GM18508 (cell line): ENCODE data around the gene G6PC3.
"Not testable (repeated sequence)": the region's sequence is repeated elsewhere in the genome, so short reads cannot be mapped to it uniquely, and the experiment has no call there.

Experiments
- ATAC-seq: cut with Tn5 transposase; IDR thresholded peaks from one replicate; pipeline ENCODE4 v1.9.1; 2021; ENCODE audit warnings: moderate number of reproducible peaks; ENCODE audit not compliant: insufficient read depth, unreplicated experiment

G6PC3 gene

DNA sequence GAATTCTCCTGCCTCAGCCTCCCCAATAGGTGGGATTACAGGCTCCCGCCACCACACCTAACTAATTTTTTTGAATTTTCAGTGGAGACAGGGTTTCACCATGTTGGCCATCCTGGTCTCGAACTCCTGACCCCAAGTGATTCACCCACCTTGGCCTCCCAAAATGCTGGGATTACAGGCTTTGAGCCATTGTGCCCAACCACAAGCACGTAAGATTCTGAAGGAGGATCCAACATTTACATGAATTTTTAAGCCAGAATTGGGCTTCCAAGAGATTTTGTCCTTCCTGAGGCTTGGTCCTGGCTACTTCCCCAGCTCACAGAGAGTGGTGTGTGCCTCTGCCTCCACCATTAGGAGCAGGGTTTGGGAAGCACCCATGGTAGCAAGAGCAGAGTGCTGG lies 11.1 kb downstream of the G6PC3 start:
- no peak for ATAC-seq

DNA sequence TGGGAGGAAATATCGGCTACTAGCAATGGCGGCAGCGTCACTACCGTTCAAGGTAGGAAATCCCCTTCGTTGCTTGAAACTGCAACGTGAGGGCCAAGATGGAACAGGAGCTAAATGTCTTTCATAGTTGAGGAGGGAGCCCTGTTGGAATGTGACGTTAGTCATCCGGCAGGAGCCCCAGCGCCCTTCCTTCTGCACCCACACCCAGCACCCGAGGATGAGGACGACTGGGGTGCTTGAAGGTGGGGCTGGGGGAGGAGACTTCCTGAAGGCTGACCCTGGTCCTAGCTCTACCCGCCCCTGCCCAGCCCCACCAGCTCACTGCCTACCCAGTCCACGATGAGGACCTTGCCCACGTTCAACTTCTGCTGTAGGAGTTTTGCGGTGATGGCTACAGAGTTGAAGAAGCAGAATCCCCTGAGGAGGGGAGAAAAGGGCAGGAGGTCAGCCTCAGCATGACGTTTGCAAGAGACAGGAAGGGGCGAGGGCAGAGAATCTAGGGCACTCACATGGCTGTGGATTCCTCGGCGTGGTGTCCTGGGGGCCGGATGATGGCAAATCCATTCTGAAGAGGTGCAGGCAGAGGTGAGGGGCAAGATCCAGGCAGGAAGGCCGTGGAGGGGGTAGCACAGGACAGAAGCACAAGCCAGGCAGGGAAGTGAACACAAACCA lies 11.9 kb downstream of the G6PC3 start:
- no peak for ATAC-seq

DNA sequence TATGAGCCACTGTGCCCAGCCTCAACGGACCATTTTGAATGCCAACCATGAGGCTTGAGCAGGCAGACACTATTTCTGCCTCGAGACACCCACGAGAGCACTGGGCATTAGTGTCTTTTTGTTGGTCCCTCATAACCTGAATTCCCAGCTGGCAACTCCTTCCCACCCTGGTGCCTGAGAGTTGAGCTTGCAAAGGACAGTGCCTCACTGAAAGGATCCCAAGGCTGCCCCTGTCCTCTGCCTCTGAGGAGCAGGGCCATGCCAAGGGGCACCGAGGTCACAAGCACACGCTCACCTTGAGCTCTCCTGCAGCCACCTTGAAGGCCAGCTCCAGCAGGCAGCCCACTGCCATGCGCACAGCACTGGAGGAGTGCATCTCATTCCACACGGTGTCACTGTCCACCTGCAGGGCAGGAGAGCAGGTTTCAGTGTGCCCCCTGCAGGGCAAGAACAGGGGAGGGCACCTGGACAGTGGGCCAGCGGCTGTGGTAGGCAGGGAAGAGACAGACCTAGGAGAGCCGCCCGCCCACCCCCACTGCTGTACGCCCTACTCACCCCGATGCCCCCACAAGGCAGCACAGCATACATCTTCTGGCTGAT lies 12.8 kb downstream of the G6PC3 start:
- ATAC-seq: no peak

DNA sequence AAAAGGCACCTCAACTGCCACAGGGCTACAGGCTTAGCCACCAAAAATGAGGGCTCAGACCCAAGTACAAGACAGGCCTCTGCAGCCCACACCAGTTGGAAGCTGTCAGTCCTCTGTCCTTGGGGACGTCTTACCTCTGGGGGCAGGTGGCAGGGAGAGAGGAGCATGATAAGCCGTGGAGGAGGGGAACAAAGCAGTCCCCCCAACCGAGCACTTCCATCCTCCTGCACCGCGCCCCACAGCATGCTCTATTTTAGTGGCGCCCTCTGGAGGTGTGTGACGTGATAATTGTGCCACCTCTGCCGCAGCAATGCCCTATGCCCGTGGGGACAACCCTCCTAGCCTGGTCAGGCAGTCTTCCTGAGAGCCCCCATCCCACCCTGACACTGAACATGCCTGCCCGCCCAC lies 13.6 kb downstream of the G6PC3 start:
- no peak for ATAC-seq

DNA sequence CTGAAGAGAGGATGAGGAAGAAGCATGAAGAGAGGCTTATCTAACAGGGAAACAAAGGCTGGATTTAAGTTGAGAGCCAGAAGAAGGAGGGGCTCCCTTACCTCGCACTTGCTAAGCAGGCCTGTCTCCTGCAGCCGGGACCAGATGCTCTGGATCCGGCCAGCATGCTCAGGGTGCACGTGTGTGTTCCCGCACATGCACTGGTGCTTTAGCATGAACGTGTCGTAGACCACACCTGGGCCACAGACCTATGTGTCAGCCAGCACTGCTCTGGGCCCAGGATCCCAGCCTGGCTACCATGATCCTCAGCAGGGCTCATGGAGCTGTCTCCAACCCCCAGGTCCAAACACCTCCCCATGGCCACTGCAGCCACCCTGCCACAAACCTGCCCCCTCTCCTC lies 14.4 kb downstream of the G6PC3 start:
- no peak for ATAC-seq

DNA sequence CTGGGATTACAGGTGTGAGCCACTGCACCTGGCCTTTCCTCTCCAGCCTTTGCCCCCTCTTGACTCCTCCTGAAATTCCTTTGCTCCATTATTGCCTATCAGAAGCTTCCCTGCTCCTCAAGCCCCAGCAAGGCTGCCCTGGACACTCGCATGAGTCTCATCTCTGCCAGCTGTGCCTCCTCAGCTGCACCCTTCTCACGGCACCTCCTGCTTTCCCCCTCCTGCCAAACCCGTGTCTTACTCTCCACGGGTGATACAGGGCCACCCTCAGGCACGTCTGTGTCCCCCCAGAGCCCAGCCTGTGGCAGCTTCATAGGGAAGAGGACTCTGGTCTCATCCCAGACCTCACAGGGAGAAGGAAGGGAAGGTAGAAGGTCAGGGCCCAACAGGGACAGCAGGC lies 15.4 kb downstream of the G6PC3 start:
- ATAC-seq: no peak

DNA sequence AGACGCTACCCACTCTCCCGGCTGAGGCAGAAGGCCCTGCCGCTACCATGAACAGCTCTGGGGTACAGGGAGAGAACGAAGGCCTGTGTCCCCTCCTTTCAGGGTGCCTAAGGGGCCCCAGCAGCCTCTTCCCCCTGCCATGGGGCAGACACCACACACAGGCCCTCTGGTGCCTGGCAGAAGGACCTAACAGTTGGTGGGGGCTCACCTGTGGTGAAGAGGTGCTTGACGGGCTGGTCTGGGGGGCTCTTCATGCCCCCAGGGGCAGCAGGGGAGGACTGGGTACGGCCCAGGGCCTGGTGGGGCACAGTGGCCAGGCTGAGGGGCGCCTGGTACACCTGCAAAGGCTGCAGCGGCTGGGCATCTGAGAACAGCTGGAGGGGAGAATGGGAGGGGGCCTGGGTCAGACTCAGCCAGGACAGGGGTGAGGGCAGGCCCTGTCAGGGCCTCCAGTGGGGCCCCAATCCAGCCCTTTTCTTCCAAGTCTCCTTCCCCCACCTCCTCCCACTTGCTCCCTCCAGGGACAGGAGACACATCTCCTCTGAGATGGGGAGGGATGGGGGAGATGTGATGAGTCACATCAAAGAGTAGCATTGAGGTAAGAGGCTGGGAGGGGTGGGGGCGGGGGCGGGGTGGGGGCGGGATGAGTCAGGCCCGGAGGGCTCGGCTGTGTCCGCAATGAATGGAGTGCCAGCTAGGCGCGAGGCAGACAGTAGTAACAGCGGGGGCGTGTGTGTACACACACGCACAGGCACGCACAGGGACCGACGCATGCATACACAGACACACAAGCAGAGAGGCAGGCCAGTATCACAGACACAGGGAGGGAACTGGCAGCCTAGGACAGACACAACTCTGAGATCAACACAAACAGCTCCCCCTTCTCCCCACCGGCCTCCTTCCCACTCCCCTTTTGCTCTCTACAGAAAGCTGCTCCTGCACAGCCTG lies 16.1 kb downstream of the G6PC3 start:
- no peak for ATAC-seq

DNA sequence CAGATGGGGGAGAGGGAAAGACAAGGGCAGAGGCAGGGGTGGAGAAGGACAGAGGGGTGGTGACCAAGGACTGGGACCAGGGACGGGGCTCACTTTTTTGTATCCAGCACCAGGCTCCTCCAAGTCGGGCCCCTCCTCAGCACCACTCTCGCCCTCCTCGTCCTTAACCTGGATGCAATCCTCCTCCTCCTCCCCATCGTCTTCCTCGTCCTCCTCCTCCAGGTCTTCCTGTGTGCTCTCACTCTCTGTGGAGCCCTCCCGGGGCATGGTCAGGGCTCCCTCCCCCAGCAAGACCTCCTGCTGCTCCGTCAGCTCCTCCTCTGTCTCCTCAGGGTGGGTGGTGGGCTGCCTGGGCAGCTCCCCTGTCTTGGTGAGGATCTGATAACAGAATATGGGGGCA lies 16.8 kb downstream of the G6PC3 start:
- ATAC-seq: no peak

DNA sequence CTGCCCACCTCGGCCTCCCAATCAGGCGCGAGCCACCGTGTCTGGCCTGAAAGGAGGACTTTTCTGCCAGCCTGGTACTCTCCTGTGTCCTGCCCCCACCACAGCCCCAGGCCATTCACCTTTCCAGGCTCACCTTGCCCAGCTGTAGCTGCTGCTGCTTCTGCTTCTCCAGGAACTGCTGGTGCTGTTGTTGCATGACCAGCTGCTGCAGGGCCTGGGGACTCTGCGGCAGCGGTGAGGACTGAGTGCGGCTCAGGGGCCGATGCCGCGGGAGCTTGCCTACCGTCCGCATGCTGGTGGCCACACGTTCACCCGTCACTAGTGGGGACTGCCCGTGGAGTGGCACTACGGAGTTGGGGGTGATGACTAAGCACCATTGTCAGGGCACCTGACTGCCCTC lies 17.7 kb downstream of the G6PC3 start:
- ATAC-seq: no peak

DNA sequence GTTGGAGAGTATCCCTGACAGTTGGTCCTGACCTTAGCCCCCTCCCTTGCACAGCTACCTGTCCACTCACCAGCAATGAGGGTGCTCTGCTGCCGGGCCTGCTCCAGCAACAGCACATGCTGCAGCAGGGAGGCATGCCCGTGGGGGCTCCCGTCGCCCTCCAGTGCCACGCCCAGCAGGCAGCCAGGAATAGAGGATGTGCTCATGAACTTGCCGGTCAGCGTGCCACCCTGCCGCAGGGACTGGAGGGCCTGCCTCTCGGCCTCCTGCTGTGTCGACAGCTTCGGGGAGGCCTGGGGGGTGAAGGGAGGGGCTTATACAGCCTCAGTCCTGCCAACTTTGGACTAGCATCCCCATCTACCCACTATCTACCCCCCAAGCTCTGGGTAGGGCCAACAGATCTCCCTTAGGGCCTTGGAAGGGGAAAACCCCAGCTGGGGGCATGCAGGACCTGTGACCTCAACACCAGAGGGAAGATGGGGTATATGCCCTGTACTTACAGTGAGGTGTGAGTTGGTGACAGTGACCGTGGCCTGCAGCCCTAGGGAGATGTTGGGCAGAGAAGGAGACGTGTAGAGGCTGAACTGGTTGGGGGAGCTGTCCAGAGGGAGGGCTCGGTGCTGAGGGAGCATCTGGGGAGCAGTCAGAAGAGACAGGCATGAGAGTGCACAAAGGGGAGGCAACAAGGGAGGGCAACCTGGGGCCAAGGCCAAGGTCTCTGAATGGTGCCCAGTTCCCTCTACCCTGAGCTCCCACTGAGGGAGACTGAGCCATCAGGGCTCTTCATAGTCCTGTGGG lies 20.9 kb downstream of the G6PC3 start:
- no peak for ATAC-seq

DNA sequence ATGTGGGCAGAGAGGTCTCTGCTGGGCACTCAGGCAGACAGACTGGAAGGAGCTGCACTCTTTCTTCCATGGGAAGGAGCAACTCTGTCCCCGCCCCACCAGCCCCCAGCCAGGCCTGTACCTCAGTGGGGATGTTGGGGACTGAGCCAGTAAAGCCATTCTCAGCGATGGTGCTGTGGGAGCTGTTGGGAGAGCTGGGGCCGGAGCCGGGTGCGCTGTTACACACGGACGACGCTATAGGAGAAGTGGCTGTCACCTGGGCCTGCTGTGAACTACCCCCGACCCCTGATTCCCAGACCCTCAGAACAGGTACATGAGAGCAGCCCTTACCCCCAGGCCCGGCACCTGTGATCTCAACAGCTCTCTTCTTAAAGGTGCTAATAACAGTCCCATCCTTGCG lies 21.5 kb downstream of the G6PC3 start:
- ATAC-seq: no peak

DNA sequence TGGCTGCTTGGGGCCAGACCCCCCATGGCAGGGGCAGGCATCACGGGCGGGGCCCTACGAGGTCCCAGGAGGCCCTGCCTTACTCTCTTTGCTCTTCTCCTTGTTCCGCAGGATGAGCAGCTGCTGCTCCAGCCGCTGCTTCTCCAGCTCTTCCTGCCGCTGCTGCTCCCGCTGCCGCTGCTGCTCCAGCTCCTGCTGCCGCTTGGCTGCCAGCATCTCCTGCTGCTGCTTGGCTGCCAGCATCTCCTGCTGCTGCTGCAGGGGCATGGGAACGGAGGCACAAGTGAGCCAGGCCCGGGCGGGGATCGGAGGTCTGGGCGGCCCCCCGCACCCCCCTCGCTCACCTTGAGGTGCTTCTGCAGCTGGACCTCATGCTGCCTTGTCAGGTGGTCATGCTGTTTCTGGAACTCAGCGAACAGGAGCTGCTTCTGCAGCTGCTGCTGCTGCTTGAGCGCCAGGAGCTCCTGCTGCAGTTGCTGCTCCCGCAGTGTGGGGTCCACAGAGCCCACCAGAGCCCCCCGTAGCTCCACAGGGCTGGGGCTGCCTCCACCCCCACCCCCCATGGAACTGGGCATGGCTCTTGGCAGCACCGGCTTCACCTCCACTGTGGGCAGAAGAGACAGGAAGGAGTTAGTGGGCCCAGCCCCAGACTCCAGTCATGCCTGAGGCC lies 22.8 kb downstream of the G6PC3 start:
- ATAC-seq: no peak

DNA sequence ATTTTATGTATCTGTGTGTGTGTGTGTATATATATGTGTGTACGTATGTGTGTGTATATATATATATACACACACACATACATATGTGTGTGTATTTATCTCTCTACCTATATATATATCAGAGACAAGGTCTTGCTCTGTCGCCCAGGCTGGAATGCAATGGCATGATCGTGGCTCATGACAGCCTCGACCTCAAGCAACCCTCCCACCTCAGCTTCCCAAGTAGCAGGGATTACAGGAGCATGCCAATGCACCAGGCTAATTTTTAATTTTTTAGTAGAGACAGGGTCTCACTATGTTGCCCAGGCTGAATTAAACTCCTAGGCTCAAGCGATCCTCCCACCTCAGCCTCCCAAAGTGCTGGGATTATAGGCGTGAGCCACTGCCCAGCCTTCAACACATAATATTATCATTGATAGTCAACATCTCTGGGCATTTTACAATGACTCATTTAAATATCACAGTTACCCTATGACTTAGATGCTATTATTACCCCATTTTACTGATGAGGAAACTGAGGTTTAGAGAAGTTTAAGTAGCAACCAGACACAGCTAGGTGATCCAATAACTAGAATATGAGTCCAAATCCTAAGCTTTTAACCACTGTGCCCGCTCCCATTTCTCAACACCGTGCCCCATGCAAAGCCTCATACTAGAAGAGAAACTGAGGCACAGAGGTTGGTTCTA lies 24.3 kb downstream of the G6PC3 start:
- no peak for ATAC-seq

DNA sequence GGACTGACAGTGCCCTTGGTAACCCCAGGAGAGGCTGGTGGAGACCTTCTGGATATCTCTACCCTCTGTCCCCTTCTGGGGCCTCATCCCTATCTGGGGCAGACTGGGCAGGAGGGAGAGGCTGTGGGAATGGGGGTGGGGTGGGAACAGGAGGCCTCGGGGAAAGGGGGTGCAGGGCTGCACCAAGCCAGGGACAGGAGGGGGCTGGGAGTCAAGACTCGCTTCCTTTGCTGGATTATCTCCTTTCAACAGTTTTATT lies 24.8 kb downstream of the G6PC3 start:
- ATAC-seq: no peak

DNA sequence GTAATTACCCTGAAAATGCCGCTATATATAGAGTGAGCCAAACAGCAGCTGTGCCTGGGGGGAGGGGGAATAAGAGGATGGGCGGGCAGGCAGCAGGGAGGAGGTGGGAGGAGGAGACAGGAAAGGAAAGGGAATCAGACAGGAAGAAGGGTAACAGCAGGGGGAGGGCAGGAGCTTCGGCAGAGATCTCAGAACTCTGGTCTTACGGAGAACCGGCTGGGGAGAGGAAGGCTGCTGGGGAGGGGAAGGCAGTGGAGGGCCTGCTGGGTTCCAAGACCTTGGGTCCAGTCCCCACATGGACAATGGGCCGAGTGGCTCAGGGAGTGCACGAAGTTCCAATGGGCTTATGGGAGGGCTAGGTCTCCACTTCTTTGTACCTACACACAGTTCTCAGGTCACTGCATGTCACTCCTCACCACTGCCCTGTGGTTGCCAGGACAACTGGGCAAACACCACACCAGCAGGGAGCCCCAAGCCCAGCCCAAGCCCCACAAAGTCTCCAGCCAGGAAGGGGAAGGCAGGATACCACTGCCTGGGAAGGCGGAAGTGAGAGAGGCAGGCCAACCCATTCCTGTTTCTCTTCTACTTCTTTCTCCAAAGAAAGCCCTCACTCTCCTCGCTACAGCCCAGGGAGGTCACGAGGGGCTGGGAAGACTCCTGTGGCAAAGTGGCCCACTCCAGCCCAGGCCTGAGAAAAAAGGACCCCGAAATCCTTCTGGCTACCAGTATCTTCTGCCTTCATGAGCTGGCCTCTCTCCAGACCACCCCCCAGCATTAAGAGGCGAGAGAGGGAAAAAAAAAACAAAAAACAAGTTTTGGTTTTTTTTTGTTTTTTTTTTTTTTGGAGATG lies 25.3 kb downstream of the G6PC3 start:
- no peak for ATAC-seq

DNA sequence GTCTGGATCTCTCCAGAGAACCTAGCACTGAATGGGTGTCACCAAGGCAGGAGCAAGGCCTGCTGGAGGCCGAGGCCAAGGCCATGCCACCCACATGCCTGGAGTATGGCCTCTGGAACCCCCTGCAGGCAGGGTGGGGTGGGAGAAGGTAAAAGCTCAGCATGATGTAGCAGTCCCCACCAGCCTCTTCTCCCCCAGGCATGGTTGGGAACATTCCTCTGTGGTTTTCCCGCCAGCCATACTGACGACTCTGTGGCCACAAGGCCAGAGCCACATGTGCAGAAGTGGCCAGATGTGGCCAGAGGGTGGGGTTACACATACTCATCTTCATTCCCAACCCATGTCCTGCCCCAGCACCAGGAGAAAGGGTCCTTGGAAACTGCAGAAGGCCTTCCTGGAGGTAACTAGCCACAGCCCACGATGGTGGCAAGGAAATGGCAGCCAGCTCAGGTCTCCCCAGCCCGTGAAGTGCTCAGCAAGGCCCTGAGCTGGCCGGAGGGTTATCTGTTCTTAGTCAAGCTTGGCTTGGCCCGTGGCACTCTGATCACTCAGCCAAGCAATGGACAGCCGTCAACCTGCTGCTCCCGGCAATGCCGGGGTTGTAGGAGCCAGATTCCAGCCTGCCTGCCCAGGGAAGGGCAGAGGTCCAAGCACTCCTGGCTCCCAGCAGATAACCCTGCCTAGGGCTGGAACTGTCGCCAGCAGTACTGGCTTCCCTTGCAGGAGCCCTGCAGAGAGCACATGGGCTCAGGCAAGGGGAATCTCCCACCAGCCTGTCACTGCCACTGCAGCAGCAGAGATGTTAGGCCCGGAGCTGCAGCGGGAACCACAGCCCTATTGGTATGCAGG lies 26.8 kb downstream of the G6PC3 start:
- ATAC-seq: no peak

DNA sequence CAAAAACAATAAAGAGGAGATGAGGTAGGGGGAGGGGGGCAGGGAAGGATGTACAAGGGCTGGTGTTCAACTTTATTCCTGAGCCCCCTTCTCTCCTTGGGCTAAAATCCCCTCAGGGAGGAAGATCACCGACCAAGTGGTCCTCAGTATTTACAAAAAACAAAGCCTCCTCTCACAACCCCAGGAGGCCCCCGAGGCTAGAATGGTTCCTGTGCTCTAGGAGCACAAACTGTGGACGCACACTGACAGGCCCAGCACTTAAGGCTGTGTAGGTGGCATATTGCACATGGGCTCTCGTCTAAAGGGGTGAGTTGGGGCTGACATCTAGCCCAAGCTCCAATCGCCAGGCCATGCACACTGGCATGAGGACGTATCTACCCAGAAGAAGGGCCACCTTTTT lies 31.3 kb downstream of the G6PC3 start:
- ATAC-seq: not testable (repeated sequence)
